MM.1S (cell line): ENCODE data around the gene TMEM132E.

Source experiments
- EZH2phosphoT487 ChIP-seq: fragments of 300-600 bp; sonication (generic); IDR thresholded peaks from 2 replicates; pipeline ENCODE4 v1.6.1; 2018; ENCODE audit warnings: antibody characterized with exemption, low read length
- TF ChIP-seq, protein P1 (sequence below): fragments of 300-600 bp; sonication (generic); IDR thresholded peaks from 2 replicates; pipeline ENCODE4 v1.5.1; 2016; ENCODE audit warnings: antibody characterized with exemption, low read length, mixed read lengths

DNA sequence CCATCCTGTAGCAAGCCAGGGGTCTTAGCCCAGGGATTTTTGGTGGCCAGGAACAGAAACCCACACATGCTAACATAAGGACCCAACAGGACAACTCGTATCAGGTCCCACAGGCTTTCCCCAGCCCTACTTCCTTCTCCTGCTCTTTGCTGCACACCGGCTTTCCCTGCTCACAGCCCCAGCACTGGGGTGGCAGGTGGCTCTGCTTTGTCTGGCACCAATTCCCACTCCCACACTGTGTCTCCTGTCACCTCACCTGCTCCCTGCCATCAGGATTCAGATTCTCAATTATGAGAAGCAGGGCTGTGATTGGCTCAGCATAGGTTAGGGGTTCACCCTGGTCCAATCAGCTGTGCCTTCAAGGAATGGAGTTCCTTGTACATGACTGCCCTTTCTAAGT is 94.1 kb downstream of the TMEM132E start:
- TF ChIP-seq, protein P1, sequence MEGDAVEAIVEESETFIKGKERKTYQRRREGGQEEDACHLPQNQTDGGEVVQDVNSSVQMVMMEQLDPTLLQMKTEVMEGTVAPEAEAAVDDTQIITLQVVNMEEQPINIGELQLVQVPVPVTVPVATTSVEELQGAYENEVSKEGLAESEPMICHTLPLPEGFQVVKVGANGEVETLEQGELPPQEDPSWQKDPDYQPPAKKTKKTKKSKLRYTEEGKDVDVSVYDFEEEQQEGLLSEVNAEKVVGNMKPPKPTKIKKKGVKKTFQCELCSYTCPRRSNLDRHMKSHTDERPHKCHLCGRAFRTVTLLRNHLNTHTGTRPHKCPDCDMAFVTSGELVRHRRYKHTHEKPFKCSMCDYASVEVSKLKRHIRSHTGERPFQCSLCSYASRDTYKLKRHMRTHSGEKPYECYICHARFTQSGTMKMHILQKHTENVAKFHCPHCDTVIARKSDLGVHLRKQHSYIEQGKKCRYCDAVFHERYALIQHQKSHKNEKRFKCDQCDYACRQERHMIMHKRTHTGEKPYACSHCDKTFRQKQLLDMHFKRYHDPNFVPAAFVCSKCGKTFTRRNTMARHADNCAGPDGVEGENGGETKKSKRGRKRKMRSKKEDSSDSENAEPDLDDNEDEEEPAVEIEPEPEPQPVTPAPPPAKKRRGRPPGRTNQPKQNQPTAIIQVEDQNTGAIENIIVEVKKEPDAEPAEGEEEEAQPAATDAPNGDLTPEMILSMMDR: no peak
- TF ChIP-seq EZH2phosphoT487: no peak
